ENCODE results near the gene SLC7A8. TPM values are rescaled to one million over a fixed set of nuclear protein-coding genes. Genes with fewer than 3 reads are reported as not detected.

SLC7A8 gene
- total and polyA plus RNA-seq, 2 donors (not counting 1 experiment from before 2014, with no cell fraction given) = 0.25 to 1.1 TPM

GRCh38 chr14:23120541-23121251, 62.8 kb downstream of the SLC7A8 start:
- H3K36me3 ChIP-seq (replicated peaks in 1 of 2; ENCODE audit: control extremely low read depth in 1 of 2, control insufficient read depth in 1 of 2, extremely low read depth in 1 of 2, insufficient read depth in 2 of 2, low read length in 1 of 2) = no peaks in the 10 kb centered on the region
- POLR2A ChIA-PET = interaction anchor here (0.6 to 1.2 kb wide), 3 partner anchors 26 to 435 kb away, joined by 3 to 5 read pairs (median 3); partner anchors contain the start of genes ACIN1, C14orf119 and PABPN1
- Mint-ChIP-seq H3K4me3 (peak overlapping the region; percentile 79), H3K27ac (peak overlapping the region; percentile 89), H3K27me3 (peaks cover 7% of the 10 kb centered on the region), H3K9me3 (ENCODE audit: insufficient read depth) (no peaks in the 10 kb centered on the region), H3K4me1 (peaks cover 34% of the 10 kb centered on the region)
- H3K27ac ChIP-seq (ENCODE audit: low read length in 2 of 2) = peak overlapping the region; percentile 72 to 88
- H3K27me3 ChIP-seq (replicated peaks in 1 of 4; ENCODE audit: control extremely low read depth in 1 of 4, control insufficient read depth in 3 of 4, insufficient read depth in 4 of 4, low read length in 3 of 4) = no peaks in the 10 kb centered on the region
- TF ChIP-seq CTCF (IDR thresholded peaks at IDR 0.05) = peak; percentile 99
- no peak for TF ChIP-seq EZH2 (IDR thresholded peaks at IDR 0.05; ENCODE audit: borderline replicate concordance, insufficient read depth, low read depth, low read length, poor library complexity, severe bottlenecking)
- peaks cover 0 to 3% (median 0%) of the 10 kb centered on the region in 3 donors for H3K9me3 ChIP-seq (ENCODE audit: control extremely low read depth in 1 of 3, control insufficient read depth in 2 of 3, insufficient read depth in 1 of 3, low read length in 2 of 3)
- H2AFZ ChIP-seq (ENCODE audit: insufficient read depth, low read depth, low read length, poor library complexity, severe bottlenecking) = peak overlapping the region; percentile 79
- no peaks in the 10 kb centered on the region for H4K20me1 ChIP-seq (ENCODE audit: control insufficient read depth, insufficient read depth, low read length, poor library complexity, severe bottlenecking)
- WGBS (ENCODE audit: insufficient coverage) = 0% methylated on average over 7 of the region's 9 CpGs
- peak; percentile 89 for DNase-seq
- ATAC-seq (ENCODE audit: low read depth) = peak; percentile 95
- CTCF ChIA-PET = interaction anchor here (0.6 to 9.6 kb wide), 42 partner anchors 8 to 492 kb away, joined by 3 to 249 read pairs (median 4); partner anchors contain the start of genes ACIN1, C14orf119, PABPN1 and PPP1R3E
- no peaks in the 10 kb centered on the region for H3K79me2 ChIP-seq (ENCODE audit: control insufficient read depth, insufficient read depth, low read length)
- H3K4me2 ChIP-seq (replicated peaks; ENCODE audit: low read depth, low read length, poor library complexity, severe bottlenecking) = peak overlapping the region; percentile 77
- H3K9ac ChIP-seq (ENCODE audit: low read length) = peak overlapping the region; percentile 45
- intact Hi-C loops (cut with micrococcal nuclease) = loop anchor here (1.0 to 2.0 kb wide), 6 partner anchors 25 to 260 kb away; partner anchors contain the start of genes ACIN1, C14orf119 and HOMEZ
- H3K4me3 ChIP-seq (ENCODE audit: control extremely low read depth in 1 of 5, extremely low read depth in 1 of 5, insufficient read depth in 1 of 5, low read depth in 2 of 5, low read length in 4 of 5) = peak overlapping the region in 4 of 5 experiments; percentile 27 to 36 (median 30)
- H3K4me1 ChIP-seq (ENCODE audit: control insufficient read depth in 2 of 2, insufficient read depth in 2 of 2, low read length in 2 of 2) = peaks cover 32 to 35% of the 10 kb centered on the region in 2 donors

Data from B cell (primary cell).